A673 (cell line): ENCODE results near the gene C21orf91.

Experiments
- EZH2 ChIP-seq: fragments of 200-600 bp; sonication (generic); IDR thresholded peaks from 2 replicates; pipeline ENCODE4 v1.6.1; 2017; ENCODE audit warnings: borderline replicate concordance, low read depth, mild to moderate bottlenecking, mixed read lengths, antibody characterized with exemption, low read length; ENCODE audit not compliant: poor library complexity, severe bottlenecking
- TF ChIP-seq, protein P1 (sequence below): fragments of 300-800, 200-600 bp; sonication (generic); conservative IDR thresholded peaks from 2 replicates; pipeline ENCODE4 v1.5.1; 2017; ENCODE audit warnings: low read depth, mild to moderate bottlenecking, antibody characterized with exemption, low read length, moderate library complexity, mixed read lengths

GRCh38 chr21:17786071-17786850, 32.9 kb downstream of the C21orf91 start:
- TF ChIP-seq, protein P1, sequence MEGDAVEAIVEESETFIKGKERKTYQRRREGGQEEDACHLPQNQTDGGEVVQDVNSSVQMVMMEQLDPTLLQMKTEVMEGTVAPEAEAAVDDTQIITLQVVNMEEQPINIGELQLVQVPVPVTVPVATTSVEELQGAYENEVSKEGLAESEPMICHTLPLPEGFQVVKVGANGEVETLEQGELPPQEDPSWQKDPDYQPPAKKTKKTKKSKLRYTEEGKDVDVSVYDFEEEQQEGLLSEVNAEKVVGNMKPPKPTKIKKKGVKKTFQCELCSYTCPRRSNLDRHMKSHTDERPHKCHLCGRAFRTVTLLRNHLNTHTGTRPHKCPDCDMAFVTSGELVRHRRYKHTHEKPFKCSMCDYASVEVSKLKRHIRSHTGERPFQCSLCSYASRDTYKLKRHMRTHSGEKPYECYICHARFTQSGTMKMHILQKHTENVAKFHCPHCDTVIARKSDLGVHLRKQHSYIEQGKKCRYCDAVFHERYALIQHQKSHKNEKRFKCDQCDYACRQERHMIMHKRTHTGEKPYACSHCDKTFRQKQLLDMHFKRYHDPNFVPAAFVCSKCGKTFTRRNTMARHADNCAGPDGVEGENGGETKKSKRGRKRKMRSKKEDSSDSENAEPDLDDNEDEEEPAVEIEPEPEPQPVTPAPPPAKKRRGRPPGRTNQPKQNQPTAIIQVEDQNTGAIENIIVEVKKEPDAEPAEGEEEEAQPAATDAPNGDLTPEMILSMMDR: no peak
- no peak for TF ChIP-seq EZH2
